Keratinocyte (primary cell): Measurements from ENCODE around the gene BPGM. TPM values are rescaled to one million over a fixed set of nuclear protein-coding genes. Genes with fewer than 3 reads are reported as not detected.

Experiments used
- DNase-seq: peaks from one replicate; pipeline ENCODE4 v3.0.0-alpha.2; 2011; ENCODE audit warnings: low read depth, missing footprints, low spot score
- FAIRE-seq: peaks from 2 replicates; lab custom pipeline; 2011; peaks lifted over from hg19 to GRCh38; lab: Jason Lieb, UNC
- H2AFZ ChIP-seq: 2 replicates; pipeline ENCODE4 v1.6.0; 2012; ENCODE audit warnings: low read length, control low read depth, inconsistent platforms; ENCODE audit not compliant: control insufficient read depth
- H3K27ac ChIP-seq: 2 replicates; pipeline ENCODE4 v1.5.1; 2011; ENCODE audit warnings: low read length; ENCODE audit not compliant: control insufficient read depth, insufficient read depth
- H3K27me3 ChIP-seq: 3 replicates; pipeline ENCODE4 v1.6.0; 2011; ENCODE audit warnings: low read length; ENCODE audit not compliant: control insufficient read depth, insufficient read depth; ENCODE audit errors: extremely low read depth
- H3K36me3 ChIP-seq, 2 experiments: 2 replicates in 1 of 2; 3 replicates in 1 of 2; pipeline ENCODE4 v1.5.1; 2011; ENCODE audit warnings: low read length in 2 of 2, mild to moderate bottlenecking in 1 of 2; ENCODE audit not compliant: control insufficient read depth in 2 of 2, insufficient read depth in 2 of 2; ENCODE audit errors: extremely low read depth in 1 of 2
- H3K4me1 ChIP-seq: 3 replicates; pipeline ENCODE4 v1.5.1; 2011; ENCODE audit warnings: low read length; ENCODE audit not compliant: control insufficient read depth, insufficient read depth; ENCODE audit errors: extremely low read depth
- H3K4me2 ChIP-seq: 3 replicates; pipeline ENCODE4 v1.6.0; 2011; ENCODE audit warnings: low read depth, low read length; ENCODE audit not compliant: control insufficient read depth, insufficient read depth; ENCODE audit errors: extremely low read depth
- H3K4me3 ChIP-seq, 3 experiments: fragments of 200-600 bp in 1 of 3; sonication (generic) in 1 of 3; 2 replicates in 2 of 3; 3 replicates in 1 of 3; pipeline ENCODE4 v1.5.1; 2011 to 2016; ENCODE audit warnings: low read length in 3 of 3, mild to moderate bottlenecking in 3 of 3, control low read depth in 2 of 3, inconsistent platforms in 1 of 3, low read depth in 1 of 3, mixed read lengths in 1 of 3, mixed run types in 1 of 3, moderate library complexity in 1 of 3; ENCODE audit not compliant: control insufficient read depth in 2 of 3, insufficient read depth in 2 of 3; ENCODE audit errors: extremely low read depth in 1 of 3
- H3K79me2 ChIP-seq: 2 replicates; pipeline ENCODE4 v1.6.0; 2012; ENCODE audit warnings: low read length; ENCODE audit not compliant: control insufficient read depth, insufficient read depth
- H3K9ac ChIP-seq: 3 replicates; pipeline ENCODE4 v1.6.0; 2011; ENCODE audit warnings: low read length; ENCODE audit not compliant: control insufficient read depth, insufficient read depth; ENCODE audit errors: extremely low read depth
- H3K9me1 ChIP-seq: 3 replicates; pipeline ENCODE4 v1.6.0; 2011; ENCODE audit warnings: low read length; ENCODE audit not compliant: control insufficient read depth, insufficient read depth; ENCODE audit errors: extremely low read depth
- H3K9me3 ChIP-seq: 2 replicates; pipeline ENCODE4 v1.5.1; 2012; ENCODE audit warnings: low read depth, low read length; ENCODE audit not compliant: control insufficient read depth
- H4K20me1 ChIP-seq: 3 replicates; pipeline ENCODE4 v1.6.0; 2011; ENCODE audit warnings: low read length; ENCODE audit not compliant: control insufficient read depth, insufficient read depth; ENCODE audit errors: extremely low read depth
- CTCF ChIP-seq, 3 experiments: IDR thresholded peaks in 1 of 3; conservative IDR thresholded peaks in 1 of 3; optimal IDR thresholded peaks in 1 of 3; 2 replicates in 2 of 3; 3 replicates in 1 of 3; pipeline versions ENCODE3 to v1.5.1; 2011; ENCODE audit warnings: low read length in 3 of 3, mild to moderate bottlenecking in 3 of 3, moderate library complexity in 2 of 3, control low read depth in 1 of 3, inconsistent platforms in 1 of 3; ENCODE audit not compliant: insufficient read depth in 2 of 3; ENCODE audit errors: extremely low read depth in 1 of 3
- EZH2 ChIP-seq: IDR thresholded peaks from one replicate; pipeline ENCODE4 v1.6.1; 2012; ENCODE audit warnings: inconsistent platforms, mild to moderate bottlenecking, low read length, moderate library complexity
- dilution Hi-C: fragments of 300-500 bp; cut with MboI; formaldehyde crosslinking; loops from one replicate; pipeline ENCODE4 v1.7.0; 2020; ENCODE audit warnings: low sequenced_read_pairs; ENCODE audit not compliant: extremely low pct_ligation_motif_present
- polyA plus RNA-seq, 5 experiments: library from polyadenylated mRNA; depleted of rRNA in 3 of 5; stranded (reverse) in 3 of 5; stranded (forward) in 1 of 5; unstranded in 1 of 5; fragments of >200 nt; gene quantifications; 1 replicate in 1 of 5; 2 replicates in 3 of 5; 3 replicates in 1 of 5; pipeline versions ENCODE4 v1.2.1 to v1.2.3, GENCODE V29; 2011 to 2012; ENCODE audit warnings: missing spikeins in 2 of 5, low read depth in 1 of 5, low replicate concordance in 1 of 5

Gene BPGM
- polyA plus RNA-seq, 1 donor (not counting 4 experiments of a cell fraction or from before 2014, with no cell fraction given): 31.2 TPM

DNA sequence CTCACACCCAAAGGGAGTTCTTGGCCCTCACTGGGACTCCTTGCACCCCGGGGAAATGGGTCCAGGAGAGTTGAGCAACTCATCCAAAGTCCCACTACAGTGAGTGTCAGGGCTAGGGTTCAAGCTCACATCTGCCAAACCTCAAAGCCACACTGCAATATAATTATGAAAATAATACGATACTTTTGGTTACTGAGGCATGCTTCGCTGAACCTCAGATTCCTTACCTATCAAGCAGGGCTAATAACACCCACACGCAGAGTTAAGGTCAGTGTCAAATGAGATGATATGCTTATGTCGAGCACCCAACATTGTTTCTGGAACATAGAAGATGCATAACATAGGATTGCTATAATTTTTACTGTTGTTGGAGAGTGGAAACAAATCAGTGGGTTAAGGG, 58.2 kb downstream of the BPGM start:
- no peaks in the 10 kb centered on the region for H3K9me1 ChIP-seq
- H3K9me3 ChIP-seq: no peaks in the 10 kb centered on the region
- TF ChIP-seq CTCF (optimal IDR thresholded peaks at IDR 0.05 in 1 of 3, IDR thresholded peaks at IDR 0.05 in 1 of 3, conservative IDR thresholded peaks at IDR 0.05 in 1 of 3; ENCODE audit: extremely low read depth in 1 of 3, insufficient read depth in 2 of 3, low read length in 3 of 3) (no peak), EZH2 (no peak)
- H3K27me3 ChIP-seq: no peaks in the 10 kb centered on the region
- no peaks in the 10 kb centered on the region for H3K36me3 ChIP-seq
- H3K4me2 ChIP-seq: no peak overlapping the region
- no peaks in the 10 kb centered on the region for H4K20me1 ChIP-seq
- H3K4me3 ChIP-seq: no peak overlapping the region
- dilution Hi-C loops: no loop called here
- H2AFZ ChIP-seq: no peak overlapping the region
- no peak overlapping the region for H3K9ac ChIP-seq
- FAIRE-seq: no peak
- no peak for DNase-seq
- peaks cover 6% of the 10 kb centered on the region for H3K4me1 ChIP-seq
- no peaks in the 10 kb centered on the region for H3K79me2 ChIP-seq
- H3K27ac ChIP-seq: no peak overlapping the region

GRCh38 chr7:134705716-134706115, 59.1 kb downstream of the BPGM start:
- no peak overlapping the region for H3K4me2 ChIP-seq
- no peaks in the 10 kb centered on the region for H3K9me1 ChIP-seq
- H3K9ac ChIP-seq: no peak overlapping the region
- H3K9me3 ChIP-seq: no peaks in the 10 kb centered on the region
- H3K4me3 ChIP-seq: no peak overlapping the region
- no peaks in the 10 kb centered on the region for H3K27me3 ChIP-seq
- dilution Hi-C loops: no loop called here
- H3K27ac ChIP-seq: no peak overlapping the region
- no peaks in the 10 kb centered on the region for H4K20me1 ChIP-seq
- H3K79me2 ChIP-seq: no peaks in the 10 kb centered on the region
- no peak for FAIRE-seq
- no peaks in the 10 kb centered on the region for H3K36me3 ChIP-seq
- no peak overlapping the region for H2AFZ ChIP-seq
- DNase-seq: no peak
- peaks cover 8% of the 10 kb centered on the region for H3K4me1 ChIP-seq
- TF ChIP-seq EZH2 (no peak), CTCF (optimal IDR thresholded peaks at IDR 0.05 in 1 of 3, IDR thresholded peaks at IDR 0.05 in 1 of 3, conservative IDR thresholded peaks at IDR 0.05 in 1 of 3; ENCODE audit: extremely low read depth in 1 of 3, insufficient read depth in 2 of 3, low read length in 3 of 3) (no peak)
